Breast epithelium (tissue), 4 donors: ENCODE data around the gene CTDSPL. TPM values are rescaled to one million over a fixed set of nuclear protein-coding genes. Genes with fewer than 3 reads are reported as not detected.

Experiments
- DNase-seq, 2 donors: peaks; one replicate each; pipeline ENCODE4 v3.0.0-alpha.2; 2019; ENCODE audit warnings: low spot score in 2 of 2
- H3K27ac ChIP-seq, 2 donors: fragments of 200-600 bp; sonication (generic) in 1 of 2; one replicate each; pipeline ENCODE4 v1.5.1; 2016 to 2019; ENCODE audit warnings: mild to moderate bottlenecking in 1 of 2
- H3K27me3 ChIP-seq, 2 donors: fragments of 200-600 bp; sonication (generic) in 1 of 2; one replicate each; pipeline versions ENCODE4 v1.5.1 to v1.6.0; 2017 to 2019; ENCODE audit warnings: control low read depth in 1 of 2, mild to moderate bottlenecking in 1 of 2
- H3K36me3 ChIP-seq: fragments of 200-600 bp; one replicate; pipeline ENCODE4 v1.5.1; 2019
- H3K4me1 ChIP-seq, 2 donors: fragments of 200-600 bp; sonication (generic); one replicate each; pipeline ENCODE4 v1.5.1; 2016 to 2019; ENCODE audit warnings: control low read depth in 1 of 2
- H3K4me3 ChIP-seq, 3 donors: fragments of 200-600 bp; sonication (generic); 1 replicate in 2 of 3; 2 replicates in 1 of 3; pipeline ENCODE4 v1.5.1; 2016 to 2019; ENCODE audit warnings: mild to moderate bottlenecking in 3 of 3, moderate library complexity in 2 of 3
- H3K9me3 ChIP-seq, 2 donors: fragments of 200-600 bp; sonication (generic) in 1 of 2; one replicate each; pipeline ENCODE4 v1.5.1; 2016 to 2019; ENCODE audit warnings: control low read depth in 1 of 2
- POLR2A ChIP-seq: fragments of 450-650 bp; IDR thresholded peaks from one replicate; pipeline ENCODE4 v1.6.1; 2016; ENCODE audit warnings: antibody characterized with exemption, mild to moderate bottlenecking, moderate library complexity
- POLR2AphosphoS5 ChIP-seq, 3 donors: sonication (generic); formaldehyde crosslinking; IDR thresholded peaks; one replicate each; pipeline ENCODE4 v1.6.1; 2017; ENCODE audit warnings: antibody characterized with exemption in 3 of 3
- intact Hi-C: fragments of 100-400 bp; cut with DNase I; formaldehyde crosslinking; loops from one replicate; pipeline ENCODE4 v1.15.1; 2023; ENCODE audit warnings: low total_unique reads
- total RNA-seq, 3 donors: library from RNA; depleted of rRNA; stranded (reverse); fragments of >200 nt; gene quantifications; one replicate each; pipeline ENCODE4 v1.1.0, GENCODE V29; 2016
- TF ChIP-seq, protein P1 (sequence below), 3 donors: fragments of 450-650 bp; IDR thresholded peaks; one replicate each; pipeline ENCODE4 v1.5.1; 2016 to 2017; ENCODE audit warnings: antibody characterized with exemption in 3 of 3, mild to moderate bottlenecking in 3 of 3, moderate library complexity in 3 of 3

Gene CTDSPL
- total RNA-seq, 3 donors from 2014 or later, result 40.0 to 80.8 (median 63.1) TPM

GRCh38 chr3:38026856-38027255 lies 165.2 kb downstream of the CTDSPL start:
- Histone ChIP-seq H3K27ac (peak overlapping the region; percentile 97 to 98), H3K9me3 (no peaks in the 10 kb centered on the region), H3K4me1 (peaks cover 12 to 30% of the 10 kb centered on the region in 2 donors), H3K4me3 (no peak overlapping the region), H3K36me3 (no peaks in the 10 kb centered on the region), H3K27me3 (no peaks in the 10 kb centered on the region)
- intact Hi-C loops, result no loop called here
- no peak for DNase-seq
- TF ChIP-seq, protein P1, sequence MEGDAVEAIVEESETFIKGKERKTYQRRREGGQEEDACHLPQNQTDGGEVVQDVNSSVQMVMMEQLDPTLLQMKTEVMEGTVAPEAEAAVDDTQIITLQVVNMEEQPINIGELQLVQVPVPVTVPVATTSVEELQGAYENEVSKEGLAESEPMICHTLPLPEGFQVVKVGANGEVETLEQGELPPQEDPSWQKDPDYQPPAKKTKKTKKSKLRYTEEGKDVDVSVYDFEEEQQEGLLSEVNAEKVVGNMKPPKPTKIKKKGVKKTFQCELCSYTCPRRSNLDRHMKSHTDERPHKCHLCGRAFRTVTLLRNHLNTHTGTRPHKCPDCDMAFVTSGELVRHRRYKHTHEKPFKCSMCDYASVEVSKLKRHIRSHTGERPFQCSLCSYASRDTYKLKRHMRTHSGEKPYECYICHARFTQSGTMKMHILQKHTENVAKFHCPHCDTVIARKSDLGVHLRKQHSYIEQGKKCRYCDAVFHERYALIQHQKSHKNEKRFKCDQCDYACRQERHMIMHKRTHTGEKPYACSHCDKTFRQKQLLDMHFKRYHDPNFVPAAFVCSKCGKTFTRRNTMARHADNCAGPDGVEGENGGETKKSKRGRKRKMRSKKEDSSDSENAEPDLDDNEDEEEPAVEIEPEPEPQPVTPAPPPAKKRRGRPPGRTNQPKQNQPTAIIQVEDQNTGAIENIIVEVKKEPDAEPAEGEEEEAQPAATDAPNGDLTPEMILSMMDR (IDR thresholded peaks at IDR 0.05), result no peak
- TF ChIP-seq POLR2AphosphoS5 (IDR thresholded peaks at IDR 0.05) (no peak), POLR2A (no peak)

GRCh38 chr3:38027466-38028465 lies 166.1 kb downstream of the CTDSPL start:
- H3K9me3 ChIP-seq, result no peaks in the 10 kb centered on the region
- DNase-seq, result peak in 1 of 2 donors; percentile 53
- H3K36me3 ChIP-seq, result no peaks in the 10 kb centered on the region
- peaks cover 12 to 30% of the 10 kb centered on the region in 2 donors for H3K4me1 ChIP-seq
- peak overlapping the region in 1 of 3 donors; percentile 60 for H3K4me3 ChIP-seq
- H3K27me3 ChIP-seq, result no peaks in the 10 kb centered on the region
- no peak for TF ChIP-seq POLR2AphosphoS5 (IDR thresholded peaks at IDR 0.05)
- TF ChIP-seq POLR2A, result no peak
- TF ChIP-seq, protein P1 (IDR thresholded peaks at IDR 0.05), result no peak
- intact Hi-C loops, result no loop called here
- peak overlapping the region; percentile 89 to 97 for H3K27ac ChIP-seq

- DNase-seq, result peak in 1 of 2 donors; percentile 49
- Histone ChIP-seq H3K36me3 (no peaks in the 10 kb centered on the region), H3K27ac (peak overlapping the region; percentile 82 to 89), H3K27me3 (no peaks in the 10 kb centered on the region), H3K4me3 (peak overlapping the region; percentile 60 to 82 (median 73)), H3K9me3 (no peaks in the 10 kb centered on the region), H3K4me1 (peaks cover 8 to 30% of the 10 kb centered on the region in 2 donors)
- intact Hi-C loops, result no loop called here
- no peak for TF ChIP-seq POLR2A
- no peak for TF ChIP-seq POLR2AphosphoS5 (IDR thresholded peaks at IDR 0.05)
- TF ChIP-seq, protein P1 (IDR thresholded peaks at IDR 0.05), result no peak
Measured at GRCh38 chr3:38028621-38029361, 167.1 kb downstream of the CTDSPL start.

DNA sequence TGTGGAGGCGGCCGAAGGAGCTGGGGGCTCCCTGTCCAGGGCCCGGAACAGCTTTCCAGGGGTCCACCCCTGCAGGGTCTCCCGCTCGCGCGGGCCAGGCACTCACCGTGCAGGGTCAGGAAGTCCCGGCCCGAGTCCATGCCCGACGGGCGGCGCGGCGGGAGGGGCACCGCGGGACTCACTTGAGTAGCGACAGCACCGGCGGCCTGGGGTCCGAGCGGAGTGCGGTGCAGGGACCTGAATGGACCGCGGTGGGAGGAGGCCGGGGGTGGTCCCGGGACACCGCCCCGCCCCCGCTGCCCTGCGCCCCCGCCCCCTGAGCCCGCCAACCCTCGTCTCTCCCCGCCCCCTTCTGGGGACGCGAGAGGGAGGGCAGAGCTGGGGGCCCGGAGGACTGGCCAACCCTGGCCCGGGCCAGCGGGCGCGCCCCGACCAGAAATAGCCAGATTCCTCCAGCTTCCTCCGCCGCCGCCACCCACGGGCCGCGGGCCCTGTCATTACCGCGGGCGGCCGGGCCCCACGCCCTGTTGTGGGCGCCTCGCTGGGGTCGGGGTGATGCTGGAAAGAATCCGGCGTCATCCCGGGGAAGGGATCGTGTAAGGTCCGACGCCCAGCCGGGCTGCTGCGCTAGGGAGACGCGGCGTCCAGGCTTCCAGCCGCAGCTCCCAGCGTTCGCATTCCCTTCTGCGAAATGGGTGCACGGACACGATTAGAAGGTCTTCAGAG lies 167.9 kb downstream of the CTDSPL start, which contains the start of gene PLCD1:
Gene PLCD1, minus strand, starts transcription at position 243 of the 726 bp plus-strand sequence. Its CDS starts 103 bp downstream, at position 140.
- no peaks in the 10 kb centered on the region for H3K27me3 ChIP-seq

More for the DNA sequence above, 167.9 kb downstream of the CTDSPL start, which contains the start of gene PLCD1:
- DNase-seq, result peak; percentile 62 to 73
- Histone ChIP-seq H3K4me1 (peaks cover 7 to 30% of the 10 kb centered on the region in 2 donors), H3K9me3 (no peaks in the 10 kb centered on the region), H3K36me3 (no peaks in the 10 kb centered on the region), H3K27ac (peak within 1 kb of the TSS; percentile 82 to 89), H3K4me3 (peak within 1 kb of the TSS; percentile 60 to 82 (median 73))
- TF ChIP-seq, protein P1 (IDR thresholded peaks at IDR 0.05), result no peak
- TF ChIP-seq POLR2A (no peak), POLR2AphosphoS5 (IDR thresholded peaks at IDR 0.05) (peak in 2 of 3 donors; percentile 29 to 52)
- intact Hi-C loops, result no loop called here
